ENCODE results near the gene SNRPF.
A peak's percentile ranks its signal among the peaks of the same experiment; 100 is the strongest.
"Not testable (repeated sequence)": the region's sequence is repeated elsewhere in the genome, so short reads cannot be mapped to it uniquely, and the experiment has no call there.

The SNRPF gene

GRCh38 chr12:95858451-95859343, at the start of gene SNRPF:
SNRPF (plus strand) TSS chr12:95858952; CDS start chr12:95859074, 122 bp downstream.
- Mint-ChIP-seq H3K27ac (no peak within 1 kb of the TSS), H3K36me3 (peaks cover 28% of the 10 kb centered on the region), H3K27me3 (peaks cover 16% of the 10 kb centered on the region), H3K4me1 (peaks cover 18% of the 10 kb centered on the region), H3K4me3 (no peak within 1 kb of the TSS), H3K9me3 (no peaks in the 10 kb centered on the region)
- ATAC-seq = peak; percentile 100

GRCh38 chr12:95809000-95809680, 49.6 kb upstream of the SNRPF start:
- H3K4me1 Mint-ChIP-seq = no peaks in the 10 kb centered on the region
- H3K27ac Mint-ChIP-seq = no peak overlapping the region
- no peak for ATAC-seq
- H3K36me3 Mint-ChIP-seq = no peaks in the 10 kb centered on the region
- H3K27me3 Mint-ChIP-seq = peaks cover 62% of the 10 kb centered on the region
- H3K9me3 Mint-ChIP-seq = no peaks in the 10 kb centered on the region
- no peak overlapping the region for H3K4me3 Mint-ChIP-seq

GRCh38 chr12:95810411-95810810, 48.3 kb upstream of the SNRPF start:
- Mint-ChIP-seq H3K36me3 (no peaks in the 10 kb centered on the region), H3K4me1 (no peaks in the 10 kb centered on the region), H3K4me3 (no peak overlapping the region), H3K9me3 (no peaks in the 10 kb centered on the region), H3K27ac (no peak overlapping the region), H3K27me3 (peaks cover 50% of the 10 kb centered on the region)
- no peak for ATAC-seq

GRCh38 chr12:95812155-95812554, 46.6 kb upstream of the SNRPF start:
- H3K27me3 Mint-ChIP-seq = peaks cover 39% of the 10 kb centered on the region
- ATAC-seq, H3K36me3 Mint-ChIP-seq, H3K9me3 Mint-ChIP-seq, H3K4me3 Mint-ChIP-seq, H3K27ac Mint-ChIP-seq, H3K4me1 Mint-ChIP-seq: not testable (repeated sequence)

- Mint-ChIP-seq H3K27ac (no peak overlapping the region), H3K36me3 (no peaks in the 10 kb centered on the region), H3K27me3 (peaks cover 25% of the 10 kb centered on the region), H3K4me3 (no peak overlapping the region), H3K9me3 (no peaks in the 10 kb centered on the region), H3K4me1 (no peaks in the 10 kb centered on the region)
- ATAC-seq = no peak
Measured at GRCh38 chr12:95815632-95816212, 43.0 kb upstream of the SNRPF start.

- no peaks in the 10 kb centered on the region for H3K36me3 Mint-ChIP-seq
- H3K27me3 Mint-ChIP-seq = peaks cover 13% of the 10 kb centered on the region
- H3K4me1 Mint-ChIP-seq = no peaks in the 10 kb centered on the region
- no peaks in the 10 kb centered on the region for H3K9me3 Mint-ChIP-seq
- H3K4me3 Mint-ChIP-seq = no peak overlapping the region
- no peak overlapping the region for H3K27ac Mint-ChIP-seq
- ATAC-seq = no peak
Measured at GRCh38 chr12:95820096-95820703, 38.6 kb upstream of the SNRPF start.

- no peak overlapping the region for H3K27ac Mint-ChIP-seq
- no peaks in the 10 kb centered on the region for H3K4me1 Mint-ChIP-seq
- H3K36me3 Mint-ChIP-seq = no peaks in the 10 kb centered on the region
- ATAC-seq = no peak
- H3K27me3 Mint-ChIP-seq = peaks cover 24% of the 10 kb centered on the region
- no peak overlapping the region for H3K4me3 Mint-ChIP-seq
- H3K9me3 Mint-ChIP-seq = no peaks in the 10 kb centered on the region
Measured at GRCh38 chr12:95829395-95829794, 29.4 kb upstream of the SNRPF start.

- Mint-ChIP-seq H3K27ac (no peak overlapping the region), H3K4me1 (no peaks in the 10 kb centered on the region), H3K4me3 (no peak overlapping the region), H3K36me3 (no peaks in the 10 kb centered on the region), H3K27me3 (peaks cover 23% of the 10 kb centered on the region), H3K9me3 (no peaks in the 10 kb centered on the region)
- no peak for ATAC-seq
Measured at GRCh38 chr12:95830335-95831089, 28.2 kb upstream of the SNRPF start.

- H3K36me3 Mint-ChIP-seq = no peaks in the 10 kb centered on the region
- peaks cover 30% of the 10 kb centered on the region for H3K27me3 Mint-ChIP-seq
- ATAC-seq = no peak
- H3K4me1 Mint-ChIP-seq = peaks cover 7% of the 10 kb centered on the region
- H3K9me3 Mint-ChIP-seq = no peaks in the 10 kb centered on the region
- no peak overlapping the region for H3K27ac Mint-ChIP-seq
- no peak overlapping the region for H3K4me3 Mint-ChIP-seq
Measured at GRCh38 chr12:95834572-95834971, 24.2 kb upstream of the SNRPF start.

- Mint-ChIP-seq H3K27me3 (peaks cover 17% of the 10 kb centered on the region), H3K36me3 (no peaks in the 10 kb centered on the region), H3K4me3 (no peak overlapping the region), H3K4me1 (peaks cover 7% of the 10 kb centered on the region), H3K9me3 (no peaks in the 10 kb centered on the region), H3K27ac (no peak overlapping the region)
- ATAC-seq = no peak
Measured at GRCh38 chr12:95836185-95836609, 22.6 kb upstream of the SNRPF start.

GRCh38 chr12:95836630-95837239, 22.0 kb upstream of the SNRPF start:
- Mint-ChIP-seq H3K4me1 (peaks cover 7% of the 10 kb centered on the region), H3K36me3 (no peaks in the 10 kb centered on the region), H3K27ac (no peak overlapping the region), H3K27me3 (peaks cover 17% of the 10 kb centered on the region), H3K4me3 (no peak overlapping the region), H3K9me3 (no peaks in the 10 kb centered on the region)
- ATAC-seq = no peak

GRCh38 chr12:95837240-95838038, 21.3 kb upstream of the SNRPF start:
- H3K9me3 Mint-ChIP-seq = no peaks in the 10 kb centered on the region
- H3K4me1 Mint-ChIP-seq = peaks cover 7% of the 10 kb centered on the region
- peak; percentile 16 for ATAC-seq
- H3K4me3 Mint-ChIP-seq = no peak overlapping the region
- no peak overlapping the region for H3K27ac Mint-ChIP-seq
- H3K36me3 Mint-ChIP-seq = no peaks in the 10 kb centered on the region
- peaks cover 17% of the 10 kb centered on the region for H3K27me3 Mint-ChIP-seq

- no peak for ATAC-seq
- Mint-ChIP-seq H3K36me3 (no peaks in the 10 kb centered on the region), H3K27ac (no peak overlapping the region), H3K9me3 (no peaks in the 10 kb centered on the region), H3K27me3 (peaks cover 22% of the 10 kb centered on the region), H3K4me3 (no peak overlapping the region), H3K4me1 (peaks cover 7% of the 10 kb centered on the region)
Measured at GRCh38 chr12:95838125-95838524, 20.6 kb upstream of the SNRPF start.

GRCh38 chr12:95842426-95842825, 16.3 kb upstream of the SNRPF start:
- not testable (repeated sequence) for H3K27ac Mint-ChIP-seq, H3K36me3 Mint-ChIP-seq, ATAC-seq, H3K4me1 Mint-ChIP-seq, H3K9me3 Mint-ChIP-seq, H3K4me3 Mint-ChIP-seq
- peaks cover 45% of the 10 kb centered on the region for H3K27me3 Mint-ChIP-seq

Measured in stimulated activated memory B cell treated with anti-CD40 and anti-IgM and Interleukin-4, amounts not matched to agents 10 μg/mL and 1 μg/mL and 100 μg/mL, for 72 hours (primary cell).